Measurements from ENCODE around the gene BRPF1. TPM values are rescaled to one million over a fixed set of nuclear protein-coding genes. Genes with fewer than 3 reads are reported as not detected.

The BRPF1 gene
- total RNA-seq, 1 experiment from 2014 or later = 18.5 TPM

DNA sequence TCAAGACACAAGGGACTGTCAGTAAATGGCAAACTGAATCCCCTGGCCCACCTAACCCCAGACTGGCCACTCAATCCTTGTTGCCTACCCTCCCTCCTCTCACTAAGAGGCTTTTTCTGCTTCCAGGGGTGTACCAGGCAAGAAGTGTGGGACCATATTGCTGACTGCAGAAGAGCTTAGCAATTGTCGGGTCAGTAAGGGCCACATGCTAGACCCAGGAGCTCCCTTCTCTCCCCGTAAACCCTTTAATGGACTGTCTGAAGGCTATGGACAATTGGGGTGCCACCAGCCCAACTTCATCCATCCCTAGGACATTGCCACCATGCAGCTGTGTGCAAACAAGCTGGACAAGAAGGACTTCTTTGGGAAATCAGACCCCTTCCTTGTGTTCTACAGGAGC lies 19.1 kb upstream of the BRPF1 start:
- H3K4me3 ChIP-seq = no peak overlapping the region
- H3K4me1 ChIP-seq (replicated peaks) = 0 out of 2 replicates have a peak, but pooled peaks cover 2% of the 10 kb centered on the region
- peaks cover 5% of the 10 kb centered on the region for H3K27me3 ChIP-seq (replicated peaks)
- no peaks in the 10 kb centered on the region for H3K9me3 ChIP-seq (replicated peaks)
- no peaks in the 10 kb centered on the region for H3K36me3 ChIP-seq
- no peak overlapping the region for H3K27ac ChIP-seq
- no peak for DNase-seq (ENCODE audit: low read depth in 1 of 2, low spot score in 2 of 2)

GRCh38 chr3:9713142-9713541 lies 18.4 kb upstream of the BRPF1 start:
- no peak overlapping the region for H3K27ac ChIP-seq
- DNase-seq (ENCODE audit: low read depth in 1 of 2, low spot score in 2 of 2) = no peak
- peaks cover 5% of the 10 kb centered on the region for H3K27me3 ChIP-seq (replicated peaks)
- H3K4me1 ChIP-seq (replicated peaks) = 0 out of 2 replicates have a peak, but pooled peaks cover 2% of the 10 kb centered on the region
- H3K4me3 ChIP-seq = no peak overlapping the region
- no peaks in the 10 kb centered on the region for H3K9me3 ChIP-seq (replicated peaks)
- no peaks in the 10 kb centered on the region for H3K36me3 ChIP-seq

DNA sequence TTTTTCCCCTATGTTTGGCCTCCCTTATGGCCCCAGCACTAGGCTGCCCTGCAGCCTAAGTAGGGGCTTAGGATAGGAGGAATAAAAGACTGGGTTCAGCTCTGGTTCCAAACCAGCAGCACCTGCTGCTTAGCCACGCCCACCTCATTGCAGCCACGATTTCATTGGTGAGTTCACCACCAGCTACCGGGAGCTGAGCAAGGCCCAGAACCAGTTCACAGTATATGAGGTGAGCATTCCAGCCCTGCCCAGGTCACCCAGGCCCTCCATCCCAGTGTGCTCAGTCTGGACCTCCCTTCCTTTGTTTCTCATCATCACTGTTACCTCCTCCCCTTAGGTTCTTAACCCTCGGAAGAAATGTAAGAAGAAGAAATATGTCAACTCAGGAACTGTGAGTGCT lies 16.4 kb upstream of the BRPF1 start:
- Histone ChIP-seq H3K4me1 (replicated peaks) (0 out of 2 replicates have a peak, but pooled peaks cover 2% of the 10 kb centered on the region), H3K4me3 (no peak overlapping the region), H3K27me3 (replicated peaks) (peaks cover 5% of the 10 kb centered on the region), H3K27ac (no peak overlapping the region), H3K36me3 (no peaks in the 10 kb centered on the region), H3K9me3 (replicated peaks) (no peaks in the 10 kb centered on the region)
- no peak for DNase-seq (ENCODE audit: low read depth in 1 of 2, low spot score in 2 of 2)

- H3K4me1 ChIP-seq (replicated peaks) = 0 out of 2 replicates have a peak, but pooled peaks cover 2% of the 10 kb centered on the region
- no peak overlapping the region for H3K4me3 ChIP-seq
- H3K36me3 ChIP-seq = no peaks in the 10 kb centered on the region
- DNase-seq (ENCODE audit: low read depth in 1 of 2, low spot score in 2 of 2) = peak; percentile 48 to 64
- no peak overlapping the region for H3K27ac ChIP-seq
- H3K27me3 ChIP-seq (replicated peaks) = peaks cover 10% of the 10 kb centered on the region
- H3K9me3 ChIP-seq (replicated peaks) = no peaks in the 10 kb centered on the region
Measured at GRCh38 chr3:9715764-9716437, 15.6 kb upstream of the BRPF1 start.

DNA sequence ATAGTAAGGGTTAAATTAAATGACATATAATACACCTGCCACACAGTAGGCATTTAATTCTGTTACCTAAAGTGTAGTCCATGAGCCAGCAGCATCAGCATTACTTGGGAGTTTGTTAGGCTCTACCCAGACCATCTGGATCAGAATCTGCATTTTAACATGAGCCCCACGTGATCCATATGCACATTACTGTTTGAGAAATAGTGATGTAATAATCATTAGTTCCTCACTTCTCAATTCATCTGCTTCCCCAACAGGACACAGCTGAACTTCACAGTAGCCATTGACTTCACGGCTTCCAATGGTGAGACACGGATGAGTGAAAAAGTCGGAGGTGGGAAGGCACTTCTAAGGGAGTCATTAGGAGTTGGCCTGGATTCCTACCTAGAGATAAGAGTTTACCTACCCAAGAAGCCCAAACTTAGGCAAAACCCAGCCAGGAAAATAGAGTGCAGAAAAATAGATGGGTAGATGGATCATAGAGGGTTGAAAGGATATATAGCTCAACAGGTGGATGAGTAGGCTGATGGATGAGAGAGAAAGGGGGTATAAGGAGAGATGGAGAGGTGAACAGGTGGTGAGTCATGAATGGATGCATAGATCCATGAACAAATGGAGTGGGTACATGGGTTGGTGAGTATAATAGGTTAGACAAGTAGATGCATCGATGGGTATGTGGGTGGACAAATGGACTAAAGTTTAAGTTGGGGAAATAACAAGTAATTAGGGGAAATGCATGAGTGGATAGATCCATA lies 14.6 kb upstream of the BRPF1 start:
- Histone ChIP-seq H3K4me1 (replicated peaks) (0 out of 2 replicates have a peak, but pooled peaks cover 2% of the 10 kb centered on the region), H3K27ac (no peak overlapping the region), H3K36me3 (no peaks in the 10 kb centered on the region), H3K9me3 (replicated peaks) (no peaks in the 10 kb centered on the region), H3K27me3 (replicated peaks) (peaks cover 10% of the 10 kb centered on the region), H3K4me3 (no peak overlapping the region)
- no peak for DNase-seq (ENCODE audit: low read depth in 1 of 2, low spot score in 2 of 2)

DNA sequence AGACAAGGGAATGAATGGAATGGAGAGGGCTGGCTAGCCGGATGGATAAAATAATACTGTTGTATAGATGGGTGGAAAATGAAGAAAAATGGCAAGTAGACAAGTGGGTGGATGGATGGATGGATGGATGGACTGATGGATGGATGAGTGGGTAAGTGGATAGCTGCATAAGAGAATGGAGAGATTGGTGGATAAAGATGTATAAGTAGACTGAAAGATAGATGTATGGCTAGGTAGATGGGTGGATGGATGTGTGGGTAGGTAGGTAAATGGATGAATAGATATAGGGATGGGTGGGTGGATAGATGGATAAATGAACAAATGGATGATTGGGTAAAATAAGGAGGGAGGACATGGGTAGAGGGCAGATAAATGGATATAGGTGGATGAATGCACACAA lies 14.0 kb upstream of the BRPF1 start:
- Histone ChIP-seq H3K27ac (no peak overlapping the region), H3K4me1 (replicated peaks) (0 out of 2 replicates have a peak, but pooled peaks cover 2% of the 10 kb centered on the region), H3K36me3 (no peaks in the 10 kb centered on the region), H3K9me3 (replicated peaks) (no peaks in the 10 kb centered on the region), H3K4me3 (no peak overlapping the region), H3K27me3 (replicated peaks) (peaks cover 10% of the 10 kb centered on the region)
- DNase-seq (ENCODE audit: low read depth in 1 of 2, low spot score in 2 of 2) = no peak

GRCh38 chr3:9718118-9718517 lies 13.4 kb upstream of the BRPF1 start:
- Histone ChIP-seq H3K4me1 (replicated peaks) (0 out of 2 replicates have a peak, but pooled peaks cover 2% of the 10 kb centered on the region), H3K4me3 (no peak overlapping the region), H3K36me3 (no peaks in the 10 kb centered on the region), H3K27ac (no peak overlapping the region), H3K27me3 (replicated peaks) (peaks cover 8% of the 10 kb centered on the region), H3K9me3 (replicated peaks) (no peaks in the 10 kb centered on the region)
- no peak for DNase-seq (ENCODE audit: low read depth in 1 of 2, low spot score in 2 of 2)

DNA sequence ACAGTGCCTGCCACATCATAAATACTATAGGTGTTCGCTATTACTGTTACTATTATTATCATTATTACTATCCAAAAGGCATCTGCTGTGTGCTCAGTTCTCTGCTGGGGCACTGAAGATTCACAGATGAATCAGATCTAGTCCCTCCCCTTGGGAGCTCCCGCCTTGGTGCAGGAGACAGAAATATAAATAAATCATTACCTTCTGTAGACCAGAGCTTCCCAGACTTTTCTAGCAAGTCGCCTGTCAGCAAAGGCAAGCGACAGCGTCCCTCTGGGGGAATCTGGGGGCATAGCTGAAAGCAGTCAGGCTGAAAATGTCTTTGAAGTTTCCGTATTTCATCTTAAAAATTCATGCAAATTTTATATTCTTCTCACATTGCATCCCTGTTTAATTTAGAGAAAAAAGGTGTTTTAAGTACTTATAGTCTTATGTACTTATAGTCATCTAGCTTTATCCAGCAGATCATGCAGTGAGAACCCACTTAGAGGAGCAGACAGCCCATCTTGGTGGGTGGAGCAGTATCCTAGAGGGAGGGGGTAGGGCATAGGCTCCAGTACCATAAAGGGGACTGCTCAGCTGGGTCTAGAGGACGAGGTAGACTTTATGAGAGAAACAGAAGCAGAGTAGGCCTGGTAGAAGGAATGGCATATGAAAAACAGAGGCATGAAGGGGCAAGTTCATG lies 10.4 kb upstream of the BRPF1 start:
- Histone ChIP-seq H3K27ac (no peak overlapping the region), H3K4me3 (no peak overlapping the region), H3K36me3 (no peaks in the 10 kb centered on the region), H3K9me3 (replicated peaks) (no peaks in the 10 kb centered on the region), H3K4me1 (replicated peaks) (0 out of 2 replicates have a peak, but pooled peaks cover under 1% of the 10 kb centered on the region), H3K27me3 (replicated peaks) (peaks cover 4% of the 10 kb centered on the region)
- no peak for DNase-seq (ENCODE audit: low read depth in 1 of 2, low spot score in 2 of 2)

DNA sequence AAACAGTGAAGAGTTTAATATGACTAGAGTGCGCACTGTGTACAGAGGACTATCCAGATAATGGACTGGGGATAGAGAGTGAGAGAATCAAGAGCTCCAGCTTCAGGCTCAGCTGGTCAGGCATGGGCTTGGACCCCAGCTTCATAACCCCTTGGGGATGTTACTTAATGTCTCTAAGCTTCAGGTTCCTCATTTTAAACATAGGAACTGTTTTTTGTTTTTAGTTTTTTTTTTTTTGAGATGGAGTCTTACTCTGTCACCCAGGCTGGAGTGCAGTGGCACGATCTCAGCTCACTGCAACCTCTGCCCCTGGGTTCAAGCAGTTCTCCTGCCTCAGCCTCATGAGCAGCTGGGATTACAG lies 9.9 kb upstream of the BRPF1 start:
- Histone ChIP-seq H3K4me1 (replicated peaks) (no peaks in the 10 kb centered on the region), H3K4me3 (no peak overlapping the region)

GRCh38 chr3:9725775-9726515 lies 5.6 kb upstream of the BRPF1 start:
- Histone ChIP-seq H3K9me3 (replicated peaks) (no peaks in the 10 kb centered on the region), H3K36me3 (no peaks in the 10 kb centered on the region), H3K4me3 (no peak overlapping the region), H3K27me3 (replicated peaks) (no peaks in the 10 kb centered on the region), H3K27ac (no peak overlapping the region), H3K4me1 (replicated peaks) (peaks cover 7% of the 10 kb centered on the region; the same call in 1 of the 2 replicates)
- DNase-seq (ENCODE audit: low read depth in 1 of 2, low spot score in 2 of 2) = no peak

More for the DNA sequence above, 9.9 kb upstream of the BRPF1 start:
- Histone ChIP-seq H3K27me3 (replicated peaks) (peaks cover 4% of the 10 kb centered on the region), H3K36me3 (no peaks in the 10 kb centered on the region), H3K27ac (no peak overlapping the region), H3K9me3 (replicated peaks) (no peaks in the 10 kb centered on the region)
- no peak for DNase-seq (ENCODE audit: low read depth in 1 of 2, low spot score in 2 of 2)

- Histone ChIP-seq H3K4me3 (no peak overlapping the region), H3K27ac (no peak overlapping the region), H3K36me3 (peaks cover 7% of the 10 kb centered on the region), H3K9me3 (replicated peaks) (0 out of 2 replicates have a peak, but pooled peaks cover 3% of the 10 kb centered on the region), H3K4me1 (replicated peaks) (peaks cover 7% of the 10 kb centered on the region; the same call in 1 of the 2 replicates), H3K27me3 (replicated peaks) (no peaks in the 10 kb centered on the region)
- DNase-seq (ENCODE audit: low read depth in 1 of 2, low spot score in 2 of 2) = peak in 1 of 2 experiments; percentile 20
Measured at GRCh38 chr3:9727041-9727595, 4.4 kb upstream of the BRPF1 start.

GRCh38 chr3:9727743-9728142 lies 3.8 kb upstream of the BRPF1 start:
- H3K36me3 ChIP-seq = peaks cover 12% of the 10 kb centered on the region
- DNase-seq (ENCODE audit: low read depth in 1 of 2, low spot score in 2 of 2) = no peak
- H3K4me3 ChIP-seq = no peak overlapping the region

GRCh38 chr3:9729419-9729818 lies 2.1 kb upstream of the BRPF1 start:
- H3K4me1 ChIP-seq (replicated peaks) = peaks cover 14% of the 10 kb centered on the region
- H3K4me3 ChIP-seq = no peak overlapping the region
- H3K27me3 ChIP-seq (replicated peaks) = no peaks in the 10 kb centered on the region
- H3K27ac ChIP-seq = no peak overlapping the region
- 0 out of 2 replicates have a peak, but pooled peaks cover 3% of the 10 kb centered on the region for H3K9me3 ChIP-seq (replicated peaks)
- no peak for DNase-seq (ENCODE audit: low read depth in 1 of 2, low spot score in 2 of 2)
- peaks cover 26% of the 10 kb centered on the region for H3K36me3 ChIP-seq

More at GRCh38 chr3:9727743-9728142, 3.8 kb upstream of the BRPF1 start:
- Histone ChIP-seq H3K27ac (no peak overlapping the region), H3K4me1 (replicated peaks) (peaks cover 9% of the 10 kb centered on the region), H3K9me3 (replicated peaks) (0 out of 2 replicates have a peak, but pooled peaks cover 3% of the 10 kb centered on the region), H3K27me3 (replicated peaks) (no peaks in the 10 kb centered on the region)

Data from SJSA1 (cell line).